Coronary artery (tissue), 2 donors: Measurements from ENCODE around the gene SLC29A1.
A peak's percentile ranks its signal among the peaks of the same experiment; 100 is the strongest.

ENCODE experiments used
- DNase-seq: peaks from one replicate; pipeline ENCODE4 v3.0.0-alpha.2; 2017; ENCODE audit warnings: low spot score
- H3K27ac ChIP-seq, 2 donors: fragments of 200-600 bp; sonication (generic); one replicate each; pipeline ENCODE4 v1.5.1; 2016 to 2019
- H3K4me3 ChIP-seq: fragments of 200-600 bp; sonication (generic); 2 replicates; pipeline ENCODE4 v1.5.1; 2016; ENCODE audit warnings: mild to moderate bottlenecking, moderate library complexity
- TF ChIP-seq, protein P1 (sequence below): fragments of 200-600 bp; sonication (generic); IDR thresholded peaks from one replicate; pipeline ENCODE4 v1.5.1; 2019; ENCODE audit warnings: antibody characterized with exemption

Gene SLC29A1

DNA sequence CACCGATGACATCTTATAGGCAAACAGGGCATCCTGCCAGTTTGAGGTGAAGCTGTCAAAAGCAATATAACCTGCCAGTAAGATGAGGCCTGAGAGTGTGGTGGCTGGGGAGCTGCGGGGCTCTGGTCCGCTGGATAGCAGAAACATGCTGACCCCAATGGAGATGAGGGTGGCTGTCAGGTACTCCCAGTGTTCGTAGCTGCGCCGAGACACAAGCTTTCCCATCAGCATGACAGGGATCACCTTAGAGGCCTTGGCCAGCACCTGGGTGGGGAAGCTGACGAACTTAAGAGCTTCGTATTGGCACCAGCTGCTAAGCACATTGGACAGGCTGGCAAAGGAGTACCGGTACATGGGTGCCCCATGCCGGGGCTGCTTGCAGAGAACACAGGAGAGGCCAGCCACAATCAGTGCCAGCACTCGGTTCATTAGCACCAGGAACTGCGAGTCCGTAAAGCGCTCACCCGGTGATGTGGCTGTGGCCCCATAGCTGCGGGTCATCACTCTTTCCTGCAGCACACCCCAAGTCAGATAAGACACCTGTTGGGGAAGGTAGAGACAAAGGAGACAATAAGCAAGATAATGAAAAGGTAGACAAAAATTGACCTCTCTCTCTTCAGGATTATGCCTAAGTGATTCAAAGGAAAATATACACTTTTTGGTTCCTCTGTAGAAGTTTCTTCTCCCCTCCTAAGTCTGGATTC lies 31.9 kb downstream of the SLC29A1 start:
- TF ChIP-seq, protein P1, sequence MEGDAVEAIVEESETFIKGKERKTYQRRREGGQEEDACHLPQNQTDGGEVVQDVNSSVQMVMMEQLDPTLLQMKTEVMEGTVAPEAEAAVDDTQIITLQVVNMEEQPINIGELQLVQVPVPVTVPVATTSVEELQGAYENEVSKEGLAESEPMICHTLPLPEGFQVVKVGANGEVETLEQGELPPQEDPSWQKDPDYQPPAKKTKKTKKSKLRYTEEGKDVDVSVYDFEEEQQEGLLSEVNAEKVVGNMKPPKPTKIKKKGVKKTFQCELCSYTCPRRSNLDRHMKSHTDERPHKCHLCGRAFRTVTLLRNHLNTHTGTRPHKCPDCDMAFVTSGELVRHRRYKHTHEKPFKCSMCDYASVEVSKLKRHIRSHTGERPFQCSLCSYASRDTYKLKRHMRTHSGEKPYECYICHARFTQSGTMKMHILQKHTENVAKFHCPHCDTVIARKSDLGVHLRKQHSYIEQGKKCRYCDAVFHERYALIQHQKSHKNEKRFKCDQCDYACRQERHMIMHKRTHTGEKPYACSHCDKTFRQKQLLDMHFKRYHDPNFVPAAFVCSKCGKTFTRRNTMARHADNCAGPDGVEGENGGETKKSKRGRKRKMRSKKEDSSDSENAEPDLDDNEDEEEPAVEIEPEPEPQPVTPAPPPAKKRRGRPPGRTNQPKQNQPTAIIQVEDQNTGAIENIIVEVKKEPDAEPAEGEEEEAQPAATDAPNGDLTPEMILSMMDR = no peak
- no peak overlapping the region for H3K4me3 ChIP-seq
- no peak overlapping the region for H3K27ac ChIP-seq
- DNase-seq = no peak

DNA sequence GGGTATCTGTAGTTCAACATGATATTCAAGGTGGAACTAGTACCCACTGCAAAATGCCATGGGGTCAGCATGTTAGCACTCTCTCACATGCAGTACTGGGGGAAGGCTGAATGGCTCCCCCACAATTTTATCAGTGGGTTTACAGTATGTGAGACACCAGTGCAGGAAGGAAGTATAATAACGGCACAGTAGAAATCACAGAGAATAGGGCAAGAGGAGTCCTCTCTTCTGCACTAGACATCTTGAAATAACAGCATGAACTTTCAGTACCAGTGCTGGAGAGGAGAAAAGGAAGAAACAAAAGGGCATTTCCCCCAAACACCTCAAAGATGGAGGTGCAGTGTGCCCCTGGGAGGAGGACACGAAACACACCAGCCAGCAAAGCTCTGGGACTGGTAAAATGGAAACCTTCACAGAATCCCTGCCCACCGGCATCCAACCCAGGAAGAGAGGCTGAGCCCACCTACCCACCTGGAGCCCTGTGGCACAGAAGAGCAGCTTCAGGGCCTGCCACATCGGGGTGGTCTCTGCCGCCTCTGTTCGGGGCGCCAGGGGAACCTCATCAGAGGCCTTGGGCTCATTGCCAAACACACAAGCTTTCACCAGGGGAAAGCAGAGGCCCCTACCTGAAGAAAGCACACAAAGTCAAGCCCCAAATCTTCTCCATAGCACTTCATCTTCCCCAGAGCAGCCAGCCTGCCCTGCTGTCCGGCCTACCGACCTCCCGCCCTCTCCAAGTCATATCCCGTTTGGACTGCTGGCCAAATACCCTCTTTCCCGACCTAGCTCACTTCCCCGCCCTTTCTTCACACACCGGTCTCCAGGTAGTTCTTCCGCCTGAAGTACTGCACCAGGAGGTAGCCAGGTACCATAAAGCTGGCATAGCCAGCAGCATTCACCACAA lies 32.7 kb downstream of the SLC29A1 start:
- peak overlapping the region; percentile 84 to 86 for H3K27ac ChIP-seq
- TF ChIP-seq, protein P1 = no peak
- DNase-seq = no peak

DNA sequence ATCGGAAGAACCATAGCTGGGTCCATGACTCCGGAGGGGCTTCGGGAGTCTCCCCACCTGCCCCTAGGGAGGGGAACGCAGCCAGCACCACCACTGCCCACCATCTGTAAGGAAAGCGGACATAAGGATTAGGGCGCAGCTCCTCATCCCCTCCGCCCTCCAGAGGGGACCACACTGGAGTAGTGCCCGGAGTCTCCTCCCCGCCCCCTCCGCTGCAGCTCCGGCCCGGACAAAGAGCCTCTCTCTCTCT lies 33.3 kb downstream of the SLC29A1 start:
- H3K27ac ChIP-seq = peak overlapping the region; percentile 84 to 86
- TF ChIP-seq, protein P1 = no peak
- no peak for DNase-seq
- peak overlapping the region; percentile 87 for H3K4me3 ChIP-seq

More for the DNA sequence above, 32.7 kb downstream of the SLC29A1 start:
- H3K4me3 ChIP-seq = peak overlapping the region; percentile 87

DNA sequence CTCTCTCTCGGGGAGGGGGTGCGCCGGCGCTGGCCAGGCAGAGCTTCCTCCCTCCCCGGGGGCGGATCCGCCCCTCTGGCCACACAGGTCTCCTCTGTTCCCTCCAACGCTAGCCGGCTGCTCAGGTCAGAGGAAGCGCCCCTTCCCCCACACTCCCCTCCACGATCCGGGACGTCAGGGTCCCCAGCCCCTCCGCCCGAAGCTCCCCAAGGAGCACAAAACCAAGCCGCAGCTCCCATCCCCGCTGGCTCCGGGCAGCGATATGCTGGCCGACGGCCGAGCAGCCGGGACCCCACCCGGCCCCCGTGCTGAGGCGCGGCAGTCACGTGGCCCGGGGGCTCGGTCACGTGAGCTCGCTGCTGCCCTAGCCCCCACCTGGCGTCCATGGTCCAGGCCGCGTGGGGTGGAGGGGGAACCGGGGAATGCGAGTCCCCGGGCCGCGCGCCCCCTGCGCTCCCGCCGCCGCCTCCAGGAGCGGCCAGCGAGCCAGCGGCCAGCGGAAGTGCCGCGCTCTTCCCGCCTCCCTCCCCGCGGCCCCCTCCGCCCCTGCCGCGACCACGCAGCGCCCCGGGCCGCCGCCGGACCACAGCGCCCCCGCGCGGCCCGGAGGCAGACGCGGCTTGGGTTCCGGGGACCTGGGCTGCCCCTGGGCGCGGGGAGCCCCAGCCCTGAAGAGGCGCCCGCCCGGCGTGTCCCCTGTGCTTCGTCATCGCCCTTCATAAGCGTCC lies 33.8 kb downstream of the SLC29A1 start, which contains the start of gene SLC35B2:
Gene SLC35B2 (minus strand): TSS at position 504 of the 728 bp plus-strand sequence. CDS start 118 bp downstream, at position 386.
- DNase-seq = no peak
- peak within 1 kb of the TSS; percentile 87 for H3K4me3 ChIP-seq
- peak within 1 kb of the TSS; percentile 84 to 86 for H3K27ac ChIP-seq
- TF ChIP-seq, protein P1 = peak; percentile 83

DNA sequence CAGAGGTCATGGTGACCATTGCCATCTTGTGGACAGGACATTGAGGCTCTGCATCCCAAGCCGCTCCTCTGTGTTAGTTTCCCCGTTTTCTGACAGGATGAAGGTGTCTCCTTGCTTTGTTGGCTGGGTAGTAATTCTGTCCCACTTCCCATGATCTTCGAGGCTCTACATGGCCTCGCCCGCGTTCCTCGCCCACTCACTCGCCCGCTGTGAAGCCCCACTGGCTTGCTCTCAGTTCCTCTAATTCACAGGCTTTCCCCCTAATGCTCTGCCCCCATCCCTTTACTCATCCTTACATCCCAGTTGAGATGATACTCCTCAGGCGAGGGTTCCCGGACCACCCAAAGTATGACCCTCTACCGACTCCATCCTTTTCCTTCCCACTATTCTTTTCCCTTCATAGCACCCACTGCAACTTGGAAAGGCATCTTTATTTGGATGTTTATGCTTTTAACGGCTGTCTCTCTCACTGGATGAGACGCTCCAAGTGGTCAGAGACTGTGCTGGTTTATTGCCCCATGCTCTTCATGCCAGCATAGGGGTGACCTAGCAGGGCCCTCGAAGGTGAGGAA lies 34.4 kb downstream of the SLC29A1 start:
- no peak for DNase-seq
- Histone ChIP-seq H3K4me3 (peak overlapping the region; percentile 87), H3K27ac (peak overlapping the region; percentile 84 to 86)
- TF ChIP-seq, protein P1 = no peak

DNA sequence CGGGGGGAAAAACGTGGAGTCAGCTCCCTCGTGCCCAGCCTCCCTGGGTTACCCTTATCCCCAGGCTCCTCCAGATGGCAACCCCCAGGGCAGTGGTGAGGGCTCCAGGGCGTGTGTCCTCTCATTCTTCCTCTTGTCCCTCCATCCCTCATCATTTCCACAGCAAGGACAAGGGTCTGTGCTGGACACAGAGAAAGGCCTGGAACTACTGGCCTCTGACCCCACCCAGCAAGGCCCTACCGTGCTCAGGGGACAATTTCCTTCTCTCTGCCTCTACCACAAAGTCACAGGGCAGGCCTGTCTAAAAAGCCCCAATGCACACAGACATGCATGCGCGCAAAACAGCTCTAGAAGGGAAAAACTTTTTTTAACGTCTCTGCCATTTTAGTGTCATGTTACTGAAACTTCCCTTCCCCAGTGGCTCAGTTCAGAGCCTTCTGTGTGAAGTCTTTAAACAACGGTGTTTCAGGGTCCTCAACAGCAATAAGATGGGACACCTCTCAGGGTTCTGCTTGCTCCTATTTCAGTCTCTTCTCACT lies 35.0 kb downstream of the SLC29A1 start:
- DNase-seq = no peak
- TF ChIP-seq, protein P1 = no peak
- Histone ChIP-seq H3K4me3 (no peak overlapping the region), H3K27ac (no peak overlapping the region)
